Osteocyte (in vitro differentiated cells): ENCODE measurements around the gene RFLNA. TPM values are rescaled to one million over a fixed set of nuclear protein-coding genes. Genes with fewer than 3 reads are reported as not detected.

Source experiments
- DNase-seq: peaks from one replicate; pipeline ENCODE4 v3.0.0; 2021; ENCODE audit warnings: mixed read lengths; ENCODE audit not compliant: unreplicated experiment; ENCODE audit errors: extremely low spot score
- H3K27ac Mint-ChIP-seq: one replicate; pipeline ENCODE4 v1.8.0; 2021; ENCODE audit warnings: mild to moderate bottlenecking, mixed read lengths; ENCODE audit not compliant: unreplicated experiment
- H3K27me3 Mint-ChIP-seq: one replicate; pipeline ENCODE4 v1.8.0; 2021; ENCODE audit warnings: mixed read lengths; ENCODE audit not compliant: unreplicated experiment
- H3K36me3 Mint-ChIP-seq: one replicate; pipeline ENCODE4 v1.8.0; 2021; ENCODE audit warnings: mixed read lengths; ENCODE audit not compliant: unreplicated experiment
- H3K4me1 Mint-ChIP-seq: one replicate; pipeline ENCODE4 v1.8.0; 2021; ENCODE audit warnings: mixed read lengths; ENCODE audit not compliant: unreplicated experiment
- H3K4me3 Mint-ChIP-seq: one replicate; pipeline ENCODE4 v1.8.0; 2021; ENCODE audit warnings: mild to moderate bottlenecking, moderate library complexity, mixed read lengths; ENCODE audit not compliant: unreplicated experiment
- H3K9me3 Mint-ChIP-seq: one replicate; pipeline ENCODE4 v1.8.0; 2021; ENCODE audit warnings: mixed read lengths; ENCODE audit not compliant: unreplicated experiment
- total RNA-seq: library from RNA; stranded (reverse); gene quantifications from 2 replicates; pipeline ENCODE4 v1.2.1, GENCODE V29; 2021
- TF ChIP-seq, protein P1 (sequence below): fragments of 200-600 bp; sonication (generic); IDR thresholded peaks from 2 replicates; pipeline ENCODE4 v1.5.0; 2021; ENCODE audit warnings: antibody characterized with exemption, mild to moderate bottlenecking, moderate library complexity

The RFLNA gene
- total RNA-seq, 1 donor from 2014 or later = 0.91 TPM

- no peak overlapping the region for H3K4me3 Mint-ChIP-seq
- H3K27ac Mint-ChIP-seq = no peak overlapping the region
- TF ChIP-seq, protein P1, sequence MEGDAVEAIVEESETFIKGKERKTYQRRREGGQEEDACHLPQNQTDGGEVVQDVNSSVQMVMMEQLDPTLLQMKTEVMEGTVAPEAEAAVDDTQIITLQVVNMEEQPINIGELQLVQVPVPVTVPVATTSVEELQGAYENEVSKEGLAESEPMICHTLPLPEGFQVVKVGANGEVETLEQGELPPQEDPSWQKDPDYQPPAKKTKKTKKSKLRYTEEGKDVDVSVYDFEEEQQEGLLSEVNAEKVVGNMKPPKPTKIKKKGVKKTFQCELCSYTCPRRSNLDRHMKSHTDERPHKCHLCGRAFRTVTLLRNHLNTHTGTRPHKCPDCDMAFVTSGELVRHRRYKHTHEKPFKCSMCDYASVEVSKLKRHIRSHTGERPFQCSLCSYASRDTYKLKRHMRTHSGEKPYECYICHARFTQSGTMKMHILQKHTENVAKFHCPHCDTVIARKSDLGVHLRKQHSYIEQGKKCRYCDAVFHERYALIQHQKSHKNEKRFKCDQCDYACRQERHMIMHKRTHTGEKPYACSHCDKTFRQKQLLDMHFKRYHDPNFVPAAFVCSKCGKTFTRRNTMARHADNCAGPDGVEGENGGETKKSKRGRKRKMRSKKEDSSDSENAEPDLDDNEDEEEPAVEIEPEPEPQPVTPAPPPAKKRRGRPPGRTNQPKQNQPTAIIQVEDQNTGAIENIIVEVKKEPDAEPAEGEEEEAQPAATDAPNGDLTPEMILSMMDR = no peak
- peaks cover 27% of the 10 kb centered on the region for H3K4me1 Mint-ChIP-seq
- H3K9me3 Mint-ChIP-seq = peaks cover 11% of the 10 kb centered on the region
- H3K27me3 Mint-ChIP-seq = peaks cover 42% of the 10 kb centered on the region
- H3K36me3 Mint-ChIP-seq = no peaks in the 10 kb centered on the region
- DNase-seq = no peak
These were observed 11.6 kb upstream of the RFLNA start for GRCh38 chr12:124283326-124283725.

GRCh38 chr12:124284368-124284767, 10.5 kb upstream of the RFLNA start:
- Mint-ChIP-seq H3K27me3 (peaks cover 32% of the 10 kb centered on the region), H3K9me3 (peaks cover 11% of the 10 kb centered on the region), H3K27ac (no peak overlapping the region), H3K4me3 (no peak overlapping the region), H3K36me3 (no peaks in the 10 kb centered on the region), H3K4me1 (peaks cover 21% of the 10 kb centered on the region)
- DNase-seq = no peak
- TF ChIP-seq, protein P1 = no peak

GRCh38 chr12:124286414-124286813, 8.5 kb upstream of the RFLNA start:
- H3K36me3 Mint-ChIP-seq = no peaks in the 10 kb centered on the region
- DNase-seq = no peak
- peaks cover 22% of the 10 kb centered on the region for H3K4me1 Mint-ChIP-seq
- H3K9me3 Mint-ChIP-seq = peaks cover 11% of the 10 kb centered on the region
- H3K4me3 Mint-ChIP-seq = no peak overlapping the region
- TF ChIP-seq, protein P1 = no peak
- H3K27me3 Mint-ChIP-seq = peaks cover 25% of the 10 kb centered on the region
- no peak overlapping the region for H3K27ac Mint-ChIP-seq

GRCh38 chr12:124286971-124287370, 7.9 kb upstream of the RFLNA start:
- H3K36me3 Mint-ChIP-seq = no peaks in the 10 kb centered on the region
- TF ChIP-seq, protein P1 = no peak
- no peak overlapping the region for H3K27ac Mint-ChIP-seq
- peaks cover 20% of the 10 kb centered on the region for H3K27me3 Mint-ChIP-seq
- no peak for DNase-seq
- H3K9me3 Mint-ChIP-seq = peaks cover 11% of the 10 kb centered on the region
- H3K4me3 Mint-ChIP-seq = no peak overlapping the region
- peaks cover 22% of the 10 kb centered on the region for H3K4me1 Mint-ChIP-seq

- no peak overlapping the region for H3K4me3 Mint-ChIP-seq
- peaks cover under 1% of the 10 kb centered on the region for H3K27me3 Mint-ChIP-seq
- TF ChIP-seq, protein P1 = no peak
- DNase-seq = no peak
- no peaks in the 10 kb centered on the region for H3K36me3 Mint-ChIP-seq
- H3K4me1 Mint-ChIP-seq = peaks cover 24% of the 10 kb centered on the region
- no peak overlapping the region for H3K27ac Mint-ChIP-seq
- peaks cover under 1% of the 10 kb centered on the region for H3K9me3 Mint-ChIP-seq
These were observed 5.0 kb upstream of the RFLNA start for GRCh38 chr12:124289634-124290600.
